Mucosa of gallbladder (tissue), 1 donor: ENCODE results near the gene FBRSL1. TPM values are rescaled to one million over a fixed set of nuclear protein-coding genes. Genes with fewer than 3 reads are reported as not detected.
"Not testable (repeated sequence)": the region's sequence is repeated elsewhere in the genome, so short reads cannot be mapped to it uniquely, and the experiment has no call there.

Experiments used
- DNase-seq: peaks from one replicate; pipeline ENCODE4 v3.0.0-alpha.2; 2020; ENCODE audit warnings: low spot score
- total RNA-seq: library from RNA; stranded (reverse); gene quantifications from one replicate; pipeline ENCODE4 v1.2.1, GENCODE V29; 2021
- donor health status: DM: no; HTN: no; CAD: no.

Gene FBRSL1
- total RNA-seq, result 67.1 TPM

DNA sequence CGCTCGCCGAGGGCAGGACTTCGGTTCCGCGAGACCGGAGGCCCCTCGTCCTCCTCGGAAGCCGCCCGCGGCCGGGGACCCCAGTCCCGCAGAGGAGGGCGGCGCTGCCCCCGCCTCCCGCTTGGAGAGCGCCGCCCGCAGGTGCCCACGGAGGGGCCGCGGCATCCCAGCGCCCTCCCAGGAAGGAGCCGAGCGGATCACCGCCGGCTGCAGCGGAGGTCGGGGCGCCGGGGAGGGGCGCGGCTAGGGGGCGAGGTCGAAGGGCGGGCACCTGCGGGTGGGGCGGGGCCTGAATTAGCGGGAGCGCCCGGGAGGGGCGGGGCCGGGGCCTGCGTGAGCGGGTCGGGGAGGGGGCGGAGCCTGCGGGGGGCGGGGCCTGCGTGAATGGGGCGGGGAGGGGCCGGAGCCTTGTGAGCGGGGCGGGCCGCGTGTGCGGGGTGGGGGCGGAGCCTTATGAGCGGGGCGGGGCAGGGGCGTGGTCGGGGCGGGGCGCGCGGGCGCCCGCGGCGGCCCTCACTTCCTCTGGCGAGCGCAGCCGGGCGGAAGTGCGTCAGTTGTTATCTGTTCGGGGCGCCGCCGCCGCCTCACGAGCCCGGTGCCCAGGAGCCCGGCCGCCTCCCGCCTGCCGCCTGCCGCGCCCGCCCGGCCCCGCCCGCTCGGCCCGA lies at the start of gene FBRSL1:
Gene FBRSL1 (plus strand): TSS at position 550 of the 665 bp plus-strand sequence.
- peak; percentile 91 for DNase-seq

DNA sequence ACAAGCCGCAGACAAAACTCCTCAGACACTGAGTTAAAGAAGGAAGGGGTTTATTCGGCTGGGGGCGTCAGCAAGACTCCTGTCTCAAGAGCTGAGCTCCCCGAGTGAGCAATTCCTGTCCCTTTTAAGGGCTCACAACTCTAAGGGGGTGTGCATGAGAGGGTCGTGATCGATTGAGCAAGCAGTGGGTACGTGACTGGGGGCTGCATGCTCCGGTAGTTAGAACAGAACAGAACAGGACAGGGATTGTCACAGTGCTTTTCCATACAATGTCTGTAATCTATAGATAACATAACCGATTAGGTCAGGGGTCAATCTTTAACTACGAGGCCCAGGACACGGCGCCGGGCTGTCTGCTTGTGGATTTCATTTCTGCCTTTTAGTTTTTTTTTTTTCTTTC lies 49.5 kb upstream of the FBRSL1 start:
- DNase-seq, result not testable (repeated sequence)

DNA sequence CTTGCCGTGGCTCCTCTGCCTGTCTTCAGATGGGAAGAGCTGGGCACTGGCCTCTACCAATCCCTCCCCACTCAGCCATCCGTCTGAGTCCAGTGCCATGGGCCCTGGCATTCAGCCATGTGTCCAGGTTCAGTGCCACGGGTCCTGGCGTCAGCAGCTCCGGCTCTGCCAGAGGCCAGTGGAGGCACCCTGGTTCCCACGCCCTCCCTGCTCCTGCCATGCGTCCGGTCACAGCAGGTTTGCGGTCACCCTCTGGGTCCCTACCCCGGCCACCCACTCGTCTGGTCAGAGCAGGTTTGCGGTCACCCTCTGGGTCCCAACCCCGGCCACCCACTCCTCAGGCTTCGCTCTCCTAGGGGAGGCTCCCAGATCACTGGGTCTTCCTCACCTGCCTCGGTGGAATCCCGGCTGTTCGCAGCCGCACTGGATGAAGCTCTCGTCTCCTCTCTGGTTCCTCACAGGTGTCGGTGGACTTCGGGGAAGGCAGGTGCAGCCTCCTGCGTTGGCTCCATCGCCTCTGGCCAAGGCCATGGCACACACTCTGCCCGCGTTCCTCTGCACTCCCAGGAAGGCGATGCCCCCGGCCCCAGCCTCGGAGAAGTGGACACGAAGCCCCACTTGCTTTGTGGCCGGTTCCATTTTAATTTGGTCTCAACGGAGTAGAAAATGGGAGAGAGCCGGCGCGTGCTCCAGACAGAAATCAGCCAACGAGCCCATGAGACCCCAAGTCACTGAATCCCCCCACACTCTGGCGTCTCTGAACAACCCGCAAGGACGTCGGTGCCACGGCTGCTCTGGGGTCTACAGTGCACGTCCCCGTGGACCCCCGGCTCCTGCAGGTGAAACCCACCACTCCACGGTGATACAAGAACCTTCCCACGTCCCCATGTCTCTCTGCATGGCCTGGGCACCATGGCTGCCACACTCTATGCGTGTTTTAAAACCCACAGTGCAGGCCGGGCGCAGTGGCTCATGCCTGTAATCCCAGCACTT lies 47.8 kb upstream of the FBRSL1 start:
- no peak for DNase-seq

DNA sequence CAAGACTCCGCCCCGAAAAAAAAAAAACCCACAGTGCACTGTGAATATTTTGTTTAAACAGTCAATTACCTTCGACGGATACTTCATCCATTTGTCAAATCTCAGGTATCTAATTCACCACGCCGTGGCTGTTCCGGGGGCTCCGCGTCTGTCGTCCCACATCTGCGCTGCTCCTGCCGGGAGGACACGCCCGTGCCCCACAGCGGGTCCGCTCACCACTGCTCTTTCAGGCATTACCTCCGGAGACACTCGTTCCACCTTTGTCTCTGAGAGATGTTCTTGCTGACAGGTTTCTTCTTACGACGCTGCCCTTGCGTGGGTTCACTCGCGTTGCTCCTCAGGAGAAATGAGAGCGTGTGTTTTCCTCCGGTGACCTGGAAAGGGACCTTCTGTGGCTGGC lies 46.9 kb upstream of the FBRSL1 start:
- no peak for DNase-seq

DNA sequence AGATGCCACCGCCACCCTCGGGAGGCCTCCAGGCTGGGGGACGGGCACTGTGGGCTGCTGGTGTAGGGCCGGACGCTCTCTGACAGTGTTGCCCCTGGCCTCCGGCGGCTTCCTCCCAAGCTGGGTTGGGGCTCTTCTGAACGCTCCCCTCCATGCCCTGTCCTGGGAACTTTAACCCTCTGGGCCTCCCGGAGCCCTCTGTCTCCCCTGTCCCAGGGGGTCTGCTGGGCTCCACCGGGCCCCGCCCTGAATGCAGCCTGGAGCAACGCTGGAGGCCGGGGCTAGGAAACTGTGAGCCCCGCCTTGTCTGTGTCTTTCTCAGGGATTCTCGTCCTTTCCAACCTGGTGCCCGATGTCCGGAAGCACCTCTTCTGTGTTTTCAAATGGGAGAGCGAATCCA lies 45.7 kb upstream of the FBRSL1 start:
- DNase-seq, result no peak

DNA sequence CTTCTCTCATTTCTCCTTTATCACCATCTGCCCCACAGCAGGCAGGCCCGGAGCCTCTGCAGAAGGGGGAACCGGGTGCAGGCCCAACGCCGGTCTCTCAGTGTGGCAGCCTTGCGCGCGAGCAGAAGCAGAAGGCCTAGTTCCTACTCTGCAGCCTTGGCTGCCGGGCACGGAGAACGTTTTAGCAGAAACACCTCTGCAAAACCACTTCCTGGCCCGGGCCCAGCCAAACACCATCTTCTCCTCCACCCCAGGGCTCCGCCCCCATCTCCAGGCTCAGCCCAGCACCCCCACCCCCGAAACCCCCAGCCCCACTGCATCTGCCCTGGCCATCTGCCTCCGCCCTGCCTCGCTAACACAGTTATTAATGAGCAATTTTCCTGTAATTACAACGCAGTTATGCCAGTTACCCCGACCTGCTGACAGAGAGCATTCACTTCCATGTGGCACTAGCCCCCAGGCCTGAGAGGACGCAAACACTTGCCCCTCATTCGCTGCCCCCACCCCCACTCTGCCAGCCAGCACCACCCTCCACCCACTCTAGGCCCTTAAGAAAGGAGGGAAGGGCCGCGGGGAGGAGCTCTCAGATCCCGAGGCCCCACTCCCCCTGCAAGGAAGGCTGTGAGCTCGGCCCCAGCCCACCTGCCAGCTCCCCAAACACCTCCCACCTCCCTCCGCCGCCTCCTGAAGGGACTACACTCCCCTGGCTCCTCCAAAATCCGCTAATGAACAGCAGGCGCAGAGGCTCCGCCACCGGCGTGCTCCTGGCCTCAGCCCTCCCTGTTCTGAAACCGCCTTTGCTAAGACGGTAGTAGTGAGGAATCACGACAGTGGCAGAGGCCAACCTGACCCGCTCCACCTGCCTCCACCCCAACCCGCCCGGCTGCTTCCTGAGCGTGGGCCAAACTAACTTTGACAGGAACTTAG lies 44.7 kb upstream of the FBRSL1 start:
- peak; percentile 51 for DNase-seq

DNA sequence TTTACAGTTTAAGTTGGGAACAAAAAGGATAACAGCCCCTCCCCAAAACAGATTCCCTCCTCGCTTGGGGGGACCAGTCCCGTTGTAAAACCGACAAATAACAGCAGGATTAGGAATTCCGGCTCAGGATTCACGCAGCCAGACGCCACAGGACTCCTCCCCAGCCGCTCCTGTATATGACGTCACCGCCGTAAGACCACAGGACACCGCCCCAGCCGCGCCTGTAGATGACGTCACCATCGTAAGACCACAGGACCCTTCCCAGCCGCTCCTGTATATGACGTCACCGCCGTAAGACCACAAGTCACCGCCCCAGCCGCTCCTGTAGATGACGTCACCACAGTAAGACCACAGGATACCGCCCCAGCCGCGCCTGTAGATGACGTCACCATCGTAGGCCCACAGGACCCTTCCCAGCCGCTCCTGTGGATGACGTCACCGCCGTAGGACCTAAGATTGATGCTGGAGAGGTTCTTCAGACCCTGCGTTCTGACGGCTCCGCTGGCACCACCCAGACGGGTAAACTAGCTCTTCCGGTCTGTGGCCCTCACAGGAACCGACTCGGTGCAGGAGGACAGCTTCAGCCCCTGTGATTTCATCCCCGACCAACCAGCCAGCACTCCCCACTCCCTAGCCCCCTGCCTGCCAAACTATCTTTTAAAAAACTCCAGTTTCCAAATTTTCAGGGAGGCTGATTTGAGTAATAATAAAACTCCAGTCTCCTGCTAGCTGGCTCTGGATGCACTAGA lies 43.9 kb upstream of the FBRSL1 start:
- peak; percentile 47 for DNase-seq

DNA sequence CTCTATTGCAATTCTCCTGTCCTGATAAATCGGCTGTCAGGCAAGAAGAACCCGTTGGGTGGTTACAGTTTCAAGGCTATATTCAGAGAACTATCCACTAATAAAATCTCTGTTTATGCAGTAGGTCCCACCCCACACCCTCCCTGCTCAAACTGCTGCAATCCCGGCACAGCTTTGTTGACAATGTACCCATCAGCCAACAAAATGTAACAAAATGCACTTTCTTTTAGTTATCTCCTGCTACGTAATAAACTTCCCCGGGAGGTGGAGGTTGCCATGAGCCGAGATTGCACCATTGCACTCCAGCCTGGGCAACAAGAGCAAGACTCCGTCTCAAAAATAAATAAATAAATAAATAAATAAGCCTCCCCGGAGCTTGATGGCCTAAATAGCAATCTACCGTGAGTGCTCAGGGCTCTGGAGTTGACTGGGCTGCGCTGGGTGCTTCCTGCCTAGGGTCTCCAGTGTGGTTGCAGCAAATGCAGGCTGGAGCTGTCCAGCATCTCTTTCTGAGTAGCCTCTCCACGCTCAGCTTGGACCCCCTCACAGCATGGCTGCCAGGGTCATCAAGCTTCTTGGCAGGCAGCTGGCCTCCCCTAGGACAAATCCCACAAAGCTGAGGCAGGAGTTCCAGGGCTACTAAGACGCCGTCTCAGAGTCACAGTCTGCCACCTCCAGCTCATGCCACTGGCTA lies 43.2 kb upstream of the FBRSL1 start:
- DNase-seq, result no peak

DNA sequence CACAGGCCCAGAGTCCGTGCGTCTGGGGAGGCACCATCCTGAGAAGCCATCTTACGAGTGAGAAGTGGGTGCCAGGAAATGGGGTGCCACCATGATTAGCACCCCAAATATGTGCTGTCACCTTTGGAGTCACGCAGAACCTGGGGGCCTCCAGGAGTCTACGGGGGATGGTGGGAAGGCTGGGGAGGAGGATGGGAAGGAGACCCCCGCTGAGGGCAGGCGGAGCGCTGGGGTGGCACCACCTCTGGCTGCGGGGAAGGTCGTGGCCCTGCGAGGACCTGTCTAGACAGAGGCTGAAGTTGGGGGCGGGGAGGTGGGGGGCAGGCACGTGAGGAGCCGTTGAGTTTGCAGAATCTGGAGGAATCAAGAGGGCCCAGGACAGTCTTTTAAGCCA lies 42.6 kb upstream of the FBRSL1 start:
- no peak for DNase-seq

DNA sequence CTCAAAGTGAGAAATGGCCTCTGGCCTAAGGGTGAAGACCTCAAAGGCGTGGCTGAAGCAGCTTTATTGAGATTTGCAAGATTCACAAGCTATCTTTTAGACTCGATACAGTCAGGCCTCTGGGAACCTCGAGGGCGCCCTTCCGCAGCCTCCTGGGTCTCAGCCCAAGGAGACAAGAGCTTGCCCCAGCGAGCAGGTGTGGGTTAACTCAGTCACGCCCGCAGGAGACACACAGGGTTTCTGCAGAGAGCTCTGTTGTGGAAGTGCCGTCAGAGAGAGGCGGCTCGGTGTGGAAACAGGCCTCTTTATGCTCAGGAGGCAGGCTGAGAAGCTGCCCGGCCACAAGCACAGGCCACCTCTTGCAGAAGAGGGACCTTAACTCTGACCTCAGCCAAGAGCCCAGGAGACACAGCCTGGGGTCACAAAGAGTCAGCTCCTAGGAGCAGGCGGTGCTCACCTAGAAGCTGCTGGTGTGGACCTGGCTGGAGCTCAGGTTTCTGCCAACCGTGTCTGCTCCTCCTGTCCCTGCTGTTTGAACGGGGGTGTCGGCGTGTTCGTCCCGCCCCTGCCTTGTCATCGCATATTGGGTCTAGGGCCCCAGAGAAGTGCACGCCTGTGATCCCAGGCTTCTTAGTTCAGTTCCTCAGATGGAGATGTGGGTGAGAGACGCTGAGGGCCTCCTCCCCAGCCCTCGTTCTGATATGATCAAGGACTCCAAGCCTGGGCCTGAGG lies 42.1 kb upstream of the FBRSL1 start:
- DNase-seq, result no peak

DNA sequence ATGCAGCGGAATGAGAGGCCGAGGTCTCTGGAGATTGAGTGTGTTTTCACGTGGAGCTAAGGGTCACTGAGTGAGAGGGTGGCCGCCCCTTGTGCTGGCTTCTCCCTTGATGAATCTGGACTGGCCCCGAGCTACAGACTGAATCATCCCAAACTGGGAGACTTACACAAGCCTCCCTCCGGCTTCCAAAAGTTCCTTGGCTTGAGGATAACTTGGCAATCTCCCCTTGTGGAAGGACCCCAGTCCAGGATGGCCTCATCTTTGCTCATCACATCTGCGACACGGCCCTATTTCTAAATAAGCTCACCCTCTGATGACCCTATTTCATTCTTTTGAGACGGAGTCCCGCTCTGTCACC lies 41.5 kb upstream of the FBRSL1 start:
- DNase-seq, result no peak

DNA sequence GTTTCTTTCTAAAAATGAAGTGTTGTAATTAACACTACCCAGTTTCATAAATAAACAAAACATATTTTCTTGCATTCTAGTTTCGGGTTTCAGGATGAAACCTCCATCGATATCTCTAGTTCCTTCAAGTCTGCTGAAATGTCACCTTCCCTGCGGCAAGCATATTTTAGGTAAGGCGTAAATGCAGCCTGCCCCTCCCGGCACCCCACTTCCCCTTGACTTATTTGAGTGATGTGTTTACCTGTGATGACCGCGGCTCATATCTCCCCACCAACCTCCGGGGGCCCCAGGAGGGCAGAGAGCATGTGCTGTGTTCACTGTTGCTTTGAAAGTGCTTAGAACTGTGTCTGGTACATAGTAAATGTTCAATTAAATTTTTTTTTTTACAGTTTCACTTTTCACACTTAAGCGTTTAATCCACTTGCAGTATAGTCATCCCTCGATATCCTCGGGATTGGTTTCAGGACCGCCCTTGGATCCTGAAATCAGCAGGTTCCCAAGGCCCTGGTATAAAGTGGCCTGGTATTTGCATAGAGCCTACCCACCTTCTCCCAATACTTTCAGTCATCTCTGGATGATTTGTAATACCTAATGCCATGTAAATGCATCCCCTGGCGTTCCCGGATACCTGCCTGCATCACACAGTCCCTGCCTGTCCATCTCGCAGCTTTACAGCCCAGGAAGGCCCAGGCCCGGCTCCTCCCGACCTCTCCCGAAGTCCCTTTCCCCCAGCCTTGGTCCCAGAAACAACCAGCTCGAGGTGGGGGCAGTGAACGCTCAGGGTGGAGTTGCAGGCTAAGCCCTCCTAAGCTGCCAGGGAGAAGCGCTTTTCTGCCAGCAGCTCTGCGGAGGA lies 40.2 kb upstream of the FBRSL1 start:
- DNase-seq, result no peak

DNA sequence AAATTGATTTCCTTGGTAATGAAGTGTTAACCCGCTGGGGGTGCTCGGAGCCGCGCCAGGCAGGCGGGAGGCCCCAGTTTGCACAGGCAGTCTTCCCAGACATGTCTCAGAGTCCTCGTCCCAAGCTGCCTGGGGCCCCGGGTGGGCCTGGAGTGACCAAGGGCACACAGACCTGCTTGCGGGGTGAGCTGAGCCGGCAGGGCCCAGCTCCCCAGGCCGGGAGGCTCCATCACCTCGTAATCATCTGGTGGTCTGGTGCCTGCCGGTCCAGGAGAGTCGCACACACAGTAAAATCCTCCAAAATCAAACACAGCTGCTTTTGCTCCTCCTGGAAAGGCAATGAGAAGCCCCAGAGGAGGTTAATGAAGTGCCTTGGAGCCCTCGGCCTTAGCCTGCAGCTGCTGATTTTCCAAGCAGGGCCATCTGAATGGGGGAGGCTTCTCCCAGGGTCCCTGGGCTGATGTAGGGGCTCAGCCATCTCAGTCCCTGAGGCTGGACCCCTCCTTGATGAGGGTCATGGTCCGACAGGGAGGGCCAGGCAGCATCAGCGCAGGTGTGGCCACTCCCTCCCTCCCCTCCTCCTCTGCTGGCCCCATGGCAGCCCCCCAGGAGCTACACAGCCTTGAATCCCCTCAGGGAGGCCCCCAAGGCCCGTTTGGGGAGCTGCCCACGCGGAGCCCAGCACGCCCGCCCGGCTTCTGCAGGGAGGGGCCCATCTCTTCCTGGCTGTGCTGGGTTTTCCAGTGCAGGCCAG lies 39.4 kb upstream of the FBRSL1 start:
- DNase-seq, result no peak

DNA sequence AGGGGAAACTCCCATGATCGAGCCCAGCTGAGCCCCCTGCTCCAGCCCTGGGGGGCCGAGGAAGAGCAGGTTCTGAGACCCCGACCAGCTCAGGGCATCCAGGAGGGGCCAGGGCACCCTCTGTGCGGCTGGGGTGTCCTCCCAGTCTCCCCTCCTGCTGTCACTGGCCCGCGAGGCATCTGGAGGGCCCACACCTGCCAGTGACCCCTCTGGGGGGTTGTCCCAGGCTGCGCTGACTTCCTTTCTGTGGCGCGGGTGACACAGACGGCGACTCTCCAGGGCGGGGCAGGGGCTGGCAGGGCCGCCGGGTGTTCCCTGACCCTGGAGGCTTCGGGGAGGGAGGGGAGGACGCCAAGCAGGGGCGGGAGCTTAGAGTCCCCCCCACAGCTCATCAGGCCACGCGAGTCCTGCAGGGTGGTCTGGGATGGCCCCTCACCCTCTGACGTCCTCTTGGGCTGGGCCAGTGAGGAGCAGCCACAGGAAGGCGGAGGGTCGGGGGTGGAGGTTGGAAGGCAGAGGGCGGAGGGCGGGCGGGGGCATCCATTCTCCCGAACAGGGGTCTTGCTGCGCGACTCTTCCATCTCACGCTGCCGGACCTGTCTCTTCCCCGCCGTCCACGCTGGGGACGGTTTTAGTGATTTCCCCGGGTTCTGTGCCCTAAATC lies 38.6 kb upstream of the FBRSL1 start:
- no peak for DNase-seq

DNA sequence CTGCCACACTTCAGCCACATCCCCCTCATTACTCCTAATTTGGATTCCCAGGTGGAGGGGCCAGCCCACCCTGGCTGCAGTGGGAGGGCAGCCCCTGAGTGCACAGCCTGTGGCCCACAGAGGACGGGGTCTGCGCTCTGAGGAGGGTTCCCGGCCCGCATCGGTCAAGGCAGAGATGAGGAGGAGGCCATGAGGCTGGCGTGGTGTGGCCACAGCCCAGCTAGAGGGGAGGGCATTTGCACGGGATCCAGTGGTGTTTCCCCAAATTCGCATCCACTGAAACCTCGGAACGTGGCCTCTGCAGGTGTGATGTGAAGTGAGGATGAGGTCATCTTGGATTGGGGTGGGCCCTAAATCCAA lies 38.1 kb upstream of the FBRSL1 start:
- DNase-seq, result no peak

DNA sequence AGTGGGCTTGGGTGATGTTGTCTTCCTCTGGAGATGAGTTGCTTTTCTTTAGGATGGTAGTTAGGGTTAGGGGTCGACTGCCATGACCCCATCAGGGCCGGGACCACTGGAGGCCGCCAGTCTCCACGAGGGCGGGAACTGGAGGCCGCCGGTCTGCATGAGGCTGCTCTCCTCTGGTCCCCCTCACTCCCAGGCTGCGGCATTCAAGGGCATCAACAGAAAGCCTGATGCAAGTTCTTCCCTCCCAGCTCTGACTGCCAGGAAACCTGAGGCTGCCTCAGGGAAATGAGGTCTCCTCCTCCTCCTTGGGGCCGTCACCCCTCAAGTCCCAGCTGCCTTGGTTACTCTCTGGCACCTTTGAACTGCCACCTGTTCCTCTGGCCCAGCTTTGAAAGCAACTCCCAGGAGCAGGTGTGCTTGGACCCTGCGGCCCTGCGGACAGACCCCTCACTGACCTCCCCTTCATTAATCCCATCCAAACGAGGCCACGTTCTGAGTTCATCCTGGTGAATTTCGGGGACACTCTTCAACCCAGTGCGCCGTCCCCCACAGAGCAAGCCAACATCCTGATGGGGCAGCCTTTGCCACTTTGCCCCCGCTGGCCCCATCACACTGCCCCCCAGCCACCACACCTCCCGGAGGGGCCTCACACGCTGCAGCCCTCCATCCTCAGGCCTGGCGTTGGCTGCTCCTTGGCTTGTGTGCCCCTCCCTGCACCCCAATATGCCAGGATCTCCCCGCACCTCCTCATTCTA lies 37.2 kb upstream of the FBRSL1 start:
- DNase-seq, result no peak
